ENCODE measurements around the gene ZSCAN2. TPM values are rescaled to one million over a fixed set of nuclear protein-coding genes. Genes with fewer than 3 reads are reported as not detected.
A peak's percentile ranks its signal among the peaks of the same experiment; 100 is the strongest.
"Not testable (repeated sequence)": the region's sequence is repeated elsewhere in the genome, so short reads cannot be mapped to it uniquely, and the experiment has no call there.

Gene ZSCAN2
- total RNA-seq, 1 donor from 2014 or later: 6.8 TPM

GRCh38 chr15:84633311-84634227 lies 32.8 kb downstream of the ZSCAN2 start:
- Mint-ChIP-seq H3K27me3 (no peaks in the 10 kb centered on the region), H3K36me3 (ENCODE audit: low read depth) (peaks cover 32% of the 10 kb centered on the region), H3K27ac (peak overlapping the region; percentile 95), H3K9me3 (no peaks in the 10 kb centered on the region), H3K4me3 (peak overlapping the region; percentile 97), H3K4me1 (peaks cover 33% of the 10 kb centered on the region)
- peak; percentile 91 for DNase-seq
- intact Hi-C loops (cut with micrococcal nuclease): loop anchor here (2.0 to 5.0 kb wide), 2 partner anchors 45 to 114 kb away; partner anchors contain the start of gene ZNF592

GRCh38 chr15:84634228-84634837 lies 33.5 kb downstream of the ZSCAN2 start:
- H3K36me3 Mint-ChIP-seq (ENCODE audit: low read depth): peaks cover 36% of the 10 kb centered on the region
- no peaks in the 10 kb centered on the region for H3K9me3 Mint-ChIP-seq
- H3K27me3 Mint-ChIP-seq: no peaks in the 10 kb centered on the region
- intact Hi-C loops (cut with micrococcal nuclease): loop anchor here (5.0 kb wide), 1 partner anchor 113 kb away; the partner anchor contains the start of gene ZNF592
- peak overlapping the region; percentile 85 for H3K4me3 Mint-ChIP-seq
- DNase-seq: no peak
- H3K4me1 Mint-ChIP-seq: peaks cover 33% of the 10 kb centered on the region
- peak overlapping the region; percentile 68 for H3K27ac Mint-ChIP-seq

GRCh38 chr15:84638103-84638502 lies 37.3 kb downstream of the ZSCAN2 start:
- H3K4me1 Mint-ChIP-seq: peaks cover 32% of the 10 kb centered on the region
- H3K36me3 Mint-ChIP-seq (ENCODE audit: low read depth): peaks cover 56% of the 10 kb centered on the region
- no peaks in the 10 kb centered on the region for H3K9me3 Mint-ChIP-seq
- intact Hi-C loops (cut with micrococcal nuclease): no loop called here
- H3K4me3 Mint-ChIP-seq: no peak overlapping the region
- peak overlapping the region; percentile 10 for H3K27ac Mint-ChIP-seq
- peak; percentile 67 for DNase-seq
- H3K27me3 Mint-ChIP-seq: no peaks in the 10 kb centered on the region

GRCh38 chr15:84641871-84642270 lies 41.1 kb downstream of the ZSCAN2 start:
- H3K4me3 Mint-ChIP-seq; H3K27me3 Mint-ChIP-seq; intact Hi-C loops (cut with micrococcal nuclease); H3K9me3 Mint-ChIP-seq; DNase-seq; H3K27ac Mint-ChIP-seq: not testable (repeated sequence)
- Mint-ChIP-seq H3K36me3 (ENCODE audit: low read depth) (peaks cover 61% of the 10 kb centered on the region), H3K4me1 (peaks cover 11% of the 10 kb centered on the region)

- H3K36me3 Mint-ChIP-seq (ENCODE audit: low read depth): peaks cover 60% of the 10 kb centered on the region
- H3K4me1 Mint-ChIP-seq: peaks cover 11% of the 10 kb centered on the region
- H3K27ac Mint-ChIP-seq; H3K9me3 Mint-ChIP-seq; DNase-seq; intact Hi-C loops (cut with micrococcal nuclease); H3K27me3 Mint-ChIP-seq; H3K4me3 Mint-ChIP-seq: not testable (repeated sequence)
Measured at GRCh38 chr15:84642640-84643039, 41.8 kb downstream of the ZSCAN2 start.

GRCh38 chr15:84643838-84644237 lies 43.0 kb downstream of the ZSCAN2 start:
- H3K4me1 Mint-ChIP-seq: peaks cover 16% of the 10 kb centered on the region
- intact Hi-C loops (cut with micrococcal nuclease): no loop called here
- H3K27ac Mint-ChIP-seq: no peak overlapping the region
- H3K27me3 Mint-ChIP-seq: no peaks in the 10 kb centered on the region
- no peaks in the 10 kb centered on the region for H3K9me3 Mint-ChIP-seq
- no peak overlapping the region for H3K4me3 Mint-ChIP-seq
- H3K36me3 Mint-ChIP-seq (ENCODE audit: low read depth): peaks cover 63% of the 10 kb centered on the region
- DNase-seq: no peak

GRCh38 chr15:84645496-84645895 lies 44.7 kb downstream of the ZSCAN2 start:
- Mint-ChIP-seq H3K4me1 (peaks cover 15% of the 10 kb centered on the region), H3K4me3 (no peak overlapping the region), H3K36me3 (ENCODE audit: low read depth) (peaks cover 60% of the 10 kb centered on the region), H3K27ac (no peak overlapping the region), H3K9me3 (no peaks in the 10 kb centered on the region), H3K27me3 (no peaks in the 10 kb centered on the region)
- intact Hi-C loops (cut with micrococcal nuclease): no loop called here
- no peak for DNase-seq

GRCh38 chr15:84645997-84646396 lies 45.2 kb downstream of the ZSCAN2 start:
- H3K36me3 Mint-ChIP-seq (ENCODE audit: low read depth): peaks cover 58% of the 10 kb centered on the region
- no peaks in the 10 kb centered on the region for H3K27me3 Mint-ChIP-seq
- H3K27ac Mint-ChIP-seq: no peak overlapping the region
- no peak for DNase-seq
- peaks cover 13% of the 10 kb centered on the region for H3K4me1 Mint-ChIP-seq
- no peak overlapping the region for H3K4me3 Mint-ChIP-seq
- no peaks in the 10 kb centered on the region for H3K9me3 Mint-ChIP-seq
- intact Hi-C loops (cut with micrococcal nuclease): no loop called here

- Mint-ChIP-seq H3K4me3 (no peak overlapping the region), H3K4me1 (peaks cover 20% of the 10 kb centered on the region), H3K36me3 (ENCODE audit: low read depth) (peaks cover 59% of the 10 kb centered on the region), H3K27ac (peak overlapping the region; percentile 12), H3K9me3 (no peaks in the 10 kb centered on the region), H3K27me3 (no peaks in the 10 kb centered on the region)
- DNase-seq: no peak
- intact Hi-C loops (cut with micrococcal nuclease): no loop called here
Measured at GRCh38 chr15:84647726-84648125, 46.9 kb downstream of the ZSCAN2 start.

- Mint-ChIP-seq H3K27me3 (no peaks in the 10 kb centered on the region), H3K4me3 (no peak overlapping the region), H3K9me3 (no peaks in the 10 kb centered on the region), H3K27ac (no peak overlapping the region), H3K4me1 (peaks cover 23% of the 10 kb centered on the region), H3K36me3 (ENCODE audit: low read depth) (peaks cover 52% of the 10 kb centered on the region)
- intact Hi-C loops (cut with micrococcal nuclease): no loop called here
- no peak for DNase-seq
Measured at GRCh38 chr15:84648539-84648938, 47.7 kb downstream of the ZSCAN2 start.

- no peaks in the 10 kb centered on the region for H3K9me3 Mint-ChIP-seq
- no peak overlapping the region for H3K4me3 Mint-ChIP-seq
- intact Hi-C loops (cut with micrococcal nuclease): no loop called here
- DNase-seq: no peak
- no peaks in the 10 kb centered on the region for H3K27me3 Mint-ChIP-seq
- no peak overlapping the region for H3K27ac Mint-ChIP-seq
- peaks cover 50% of the 10 kb centered on the region for H3K36me3 Mint-ChIP-seq (ENCODE audit: low read depth)
- peaks cover 26% of the 10 kb centered on the region for H3K4me1 Mint-ChIP-seq
Measured at GRCh38 chr15:84649706-84650105, 48.9 kb downstream of the ZSCAN2 start.

GRCh38 chr15:84653584-84653909 lies 52.7 kb downstream of the ZSCAN2 start:
- Mint-ChIP-seq H3K27me3 (no peaks in the 10 kb centered on the region), H3K27ac (peak overlapping the region; percentile 99), H3K4me1 (peaks cover 32% of the 10 kb centered on the region), H3K4me3 (peak overlapping the region; percentile 98), H3K9me3 (no peaks in the 10 kb centered on the region), H3K36me3 (ENCODE audit: low read depth) (peaks cover 29% of the 10 kb centered on the region)
- no peak for DNase-seq
- intact Hi-C loops (cut with micrococcal nuclease): no loop called here

GRCh38 chr15:84653910-84654688 lies 53.3 kb downstream of the ZSCAN2 start, which contains the start of gene WDR73:
TSS of gene WDR73 (minus strand) at chr15:84654283. CDS start at chr15:84654274, 9 bp downstream.
- Mint-ChIP-seq H3K9me3 (no peaks in the 10 kb centered on the region), H3K36me3 (ENCODE audit: low read depth) (peaks cover 24% of the 10 kb centered on the region), H3K4me1 (peaks cover 29% of the 10 kb centered on the region), H3K27ac (peak within 1 kb of the TSS; percentile 99), H3K27me3 (no peaks in the 10 kb centered on the region), H3K4me3 (peak within 1 kb of the TSS; percentile 98)
- DNase-seq: peak; percentile 99
- intact Hi-C loops (cut with micrococcal nuclease): loop anchor here (1.0 to 2.0 kb wide), 7 partner anchors 15 to 275 kb away; partner anchors contain the start of gene SEC11A

Measured in activated CD4-positive, alpha-beta T cell treated with anti-CD3 and anti-CD28 coated beads, Interleukin-2, amount 10 ng/mL, durations not matched to agents 24 days and 14 days (primary cell).